Uterus (tissue), 2 donors: ENCODE results near the gene TCP1.

ENCODE experiments used
- CTCF ChIP-seq, 4 experiments: fragments of 200-600 bp in 2 of 4; fragments of 450-650 bp in 2 of 4; sonication (generic) in 2 of 4; IDR thresholded peaks; one replicate each; pipeline ENCODE4 v1.5.1; 2016 to 2019; ENCODE audit warnings: antibody characterized with exemption in 4 of 4, mild to moderate bottlenecking in 2 of 4, moderate library complexity in 1 of 4
- POLR2A ChIP-seq, 2 donors: fragments of 450-650 bp; IDR thresholded peaks; one replicate each; pipeline ENCODE4 v1.6.1; 2016; ENCODE audit warnings: antibody characterized with exemption in 2 of 2, mild to moderate bottlenecking in 1 of 2, moderate library complexity in 1 of 2

DNA sequence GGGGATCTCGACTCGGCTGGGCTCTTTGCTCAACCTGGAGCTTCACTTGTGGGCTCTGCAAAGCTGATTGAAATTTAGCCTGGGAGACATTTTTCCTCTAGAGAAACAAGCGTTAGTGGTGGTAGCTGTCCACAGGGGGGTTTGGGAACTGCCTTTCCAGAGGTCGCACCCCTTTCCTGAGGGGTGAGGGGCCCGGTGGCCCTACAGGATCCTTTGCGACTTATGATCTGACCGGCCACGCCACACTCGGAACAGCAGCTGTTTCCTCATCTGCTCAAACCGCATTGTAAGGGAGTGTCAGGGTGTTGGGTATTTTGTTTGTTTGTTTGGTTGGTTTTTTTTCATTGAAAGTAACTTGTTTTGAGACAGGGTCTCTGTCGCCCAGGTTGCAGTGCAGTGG is 31.7 kb upstream of the TCP1 start:
- TF ChIP-seq CTCF (IDR thresholded peaks at IDR 0.05) (no peak), POLR2A (IDR thresholded peaks at IDR 0.05) (no peak)
